HEK293 (cell line): ENCODE results near the gene INTS14.

Experiments
- BCL6B ChIP-seq: fragments of 450-650 bp; formaldehyde crosslinking; IDR thresholded peaks from 2 replicates; pipeline ENCODE4 v1.5.1; 2017; ENCODE audit warnings: missing biosample characterization, missing genetic modification characterization
- KLF7 ChIP-seq: fragments of 450-650 bp; formaldehyde crosslinking; IDR thresholded peaks from 2 replicates; pipeline ENCODE4 v1.5.1; 2016; ENCODE audit warnings: missing biosample characterization, missing genetic modification characterization, borderline replicate concordance
- MZF1 ChIP-seq: fragments of 450-650 bp; formaldehyde crosslinking; IDR thresholded peaks from 2 replicates; pipeline ENCODE4 v1.5.1; 2017; ENCODE audit warnings: missing biosample characterization, missing genetic modification characterization, borderline replicate concordance
- SALL2 ChIP-seq: fragments of 450-650 bp; formaldehyde crosslinking; IDR thresholded peaks from 2 replicates; pipeline ENCODE4 v1.5.0; 2017; ENCODE audit warnings: missing biosample characterization, mild to moderate bottlenecking, missing genetic modification characterization, borderline replicate concordance
- SP3 ChIP-seq: fragments of 450-650 bp; formaldehyde crosslinking; IDR thresholded peaks from 2 replicates; pipeline ENCODE4 v1.5.1; 2016; ENCODE audit warnings: missing biosample characterization, missing genetic modification characterization
- ZBTB1 ChIP-seq: fragments of 450-650 bp; formaldehyde crosslinking; IDR thresholded peaks from 2 replicates; pipeline ENCODE4 v1.5.1; 2016; ENCODE audit warnings: missing biosample characterization, missing genetic modification characterization
- ZBTB17 ChIP-seq: fragments of 450-650 bp; formaldehyde crosslinking; IDR thresholded peaks from 2 replicates; pipeline ENCODE4 v1.5.1; 2016; ENCODE audit warnings: missing biosample characterization, missing genetic modification characterization
- ZBTB20 ChIP-seq: fragments of 450-650 bp; formaldehyde crosslinking; IDR thresholded peaks from 2 replicates; pipeline ENCODE4 v1.5.1; 2016; ENCODE audit warnings: missing biosample characterization, missing genetic modification characterization
- ZEB2 ChIP-seq: fragments of 450-650 bp; formaldehyde crosslinking; IDR thresholded peaks from 2 replicates; pipeline ENCODE4 v1.5.1; 2016; ENCODE audit warnings: missing biosample characterization, missing genetic modification characterization
- ZFHX2 ChIP-seq: fragments of 450-650 bp; formaldehyde crosslinking; conservative IDR thresholded peaks from 2 replicates; pipeline ENCODE4 v1.5.1; 2016; ENCODE audit warnings: missing biosample characterization, missing genetic modification characterization
- ZNF146 ChIP-seq: fragments of 450-650 bp; formaldehyde crosslinking; IDR thresholded peaks from 2 replicates; pipeline ENCODE4 v1.5.1; 2016; ENCODE audit warnings: missing biosample characterization, missing genetic modification characterization
- ZNF16 ChIP-seq: fragments of 450-650 bp; formaldehyde crosslinking; IDR thresholded peaks from 2 replicates; pipeline ENCODE4 v1.5.1; 2016; ENCODE audit warnings: low read depth, missing biosample characterization, missing genetic modification characterization
- ZNF184 ChIP-seq: fragments of 450-650 bp; IDR thresholded peaks from 2 replicates; pipeline ENCODE4 v1.5.1; 2018; ENCODE audit warnings: missing biosample characterization, mild to moderate bottlenecking, missing genetic modification characterization
- ZNF2 ChIP-seq: fragments of 450-650 bp; formaldehyde crosslinking; IDR thresholded peaks from 2 replicates; pipeline ENCODE4 v1.5.1; 2016; ENCODE audit warnings: missing biosample characterization, missing genetic modification characterization
- ZNF223 ChIP-seq: fragments of 450-650 bp; formaldehyde crosslinking; IDR thresholded peaks from 2 replicates; pipeline ENCODE4 v1.5.1; 2016; ENCODE audit warnings: missing biosample characterization, missing genetic modification characterization
- ZNF335 ChIP-seq: fragments of 450-650 bp; formaldehyde crosslinking; conservative IDR thresholded peaks from 2 replicates; pipeline ENCODE4 v1.5.1; 2016; ENCODE audit warnings: missing biosample characterization, missing genetic modification characterization
- ZNF501 ChIP-seq: fragments of 450-650 bp; formaldehyde crosslinking; IDR thresholded peaks from 2 replicates; pipeline ENCODE4 v1.5.1; 2016; ENCODE audit warnings: missing biosample characterization, missing genetic modification characterization
- ZNF513 ChIP-seq: fragments of 450-650 bp; IDR thresholded peaks from 2 replicates; pipeline ENCODE4 v1.5.1; 2018; ENCODE audit warnings: missing biosample characterization, missing genetic modification characterization
- ZNF521 ChIP-seq: fragments of 450-650 bp; formaldehyde crosslinking; IDR thresholded peaks from 2 replicates; pipeline ENCODE4 v1.5.1; 2017; ENCODE audit warnings: missing biosample characterization, mild to moderate bottlenecking, missing genetic modification characterization
- ZNF548 ChIP-seq: fragments of 450-650 bp; formaldehyde crosslinking; IDR thresholded peaks from 2 replicates; pipeline ENCODE4 v1.5.1; 2016; ENCODE audit warnings: missing biosample characterization, missing genetic modification characterization
- ZNF610 ChIP-seq: fragments of 450-650 bp; formaldehyde crosslinking; IDR thresholded peaks from 2 replicates; pipeline ENCODE4 v1.5.1; 2016; ENCODE audit warnings: missing biosample characterization, missing genetic modification characterization, borderline replicate concordance
- ZNF621 ChIP-seq: fragments of 450-650 bp; formaldehyde crosslinking; IDR thresholded peaks from 2 replicates; pipeline ENCODE4 v1.5.1; 2017; ENCODE audit warnings: missing biosample characterization, missing genetic modification characterization
- ZNF624 ChIP-seq: fragments of 450-650 bp; formaldehyde crosslinking; IDR thresholded peaks from 2 replicates; pipeline ENCODE4 v1.5.1; 2017; ENCODE audit warnings: missing biosample characterization, missing genetic modification characterization
- ZNF677 ChIP-seq: fragments of 450-650 bp; IDR thresholded peaks from 2 replicates; pipeline ENCODE4 v1.5.0; 2018; ENCODE audit warnings: missing biosample characterization, mild to moderate bottlenecking, missing genetic modification characterization, moderate library complexity
- ZNF768 ChIP-seq: fragments of 450-650 bp; formaldehyde crosslinking; IDR thresholded peaks from 2 replicates; pipeline ENCODE4 v1.5.1; 2018; ENCODE audit warnings: missing biosample characterization, mild to moderate bottlenecking, missing genetic modification characterization
- ZNF776 ChIP-seq: fragments of 450-650 bp; formaldehyde crosslinking; IDR thresholded peaks from 2 replicates; pipeline ENCODE4 v1.5.0; 2017; ENCODE audit warnings: missing biosample characterization, missing genetic modification characterization, borderline replicate concordance
- ZNF830 ChIP-seq: fragments of 450-650 bp; IDR thresholded peaks from 2 replicates; pipeline ENCODE4 v1.5.0; 2018; ENCODE audit warnings: missing biosample characterization, missing genetic modification characterization, low read depth, mild to moderate bottlenecking, moderate library complexity
- ZSCAN23 ChIP-seq: fragments of 450-650 bp; formaldehyde crosslinking; IDR thresholded peaks from 2 replicates; pipeline ENCODE4 v1.5.1; 2016; ENCODE audit warnings: missing biosample characterization, missing genetic modification characterization
- ZSCAN30 ChIP-seq: fragments of 450-650 bp; IDR thresholded peaks from 2 replicates; pipeline ENCODE4 v1.5.1; 2018; ENCODE audit warnings: missing biosample characterization, mild to moderate bottlenecking, missing genetic modification characterization, moderate library complexity
- ZXDB ChIP-seq: fragments of 450-650 bp; formaldehyde crosslinking; IDR thresholded peaks from 2 replicates; pipeline ENCODE4 v1.5.1; 2016; ENCODE audit warnings: missing biosample characterization, missing genetic modification characterization
- TF ChIP-seq, protein P1 (sequence below): fragments of 450-650 bp; formaldehyde crosslinking; IDR thresholded peaks from 2 replicates; pipeline ENCODE4 v1.5.1; 2016; ENCODE audit warnings: missing biosample characterization, missing genetic modification characterization
- TF ChIP-seq, protein P2 (sequence below): fragments of 450-650 bp; formaldehyde crosslinking; IDR thresholded peaks from 2 replicates; pipeline ENCODE4 v1.5.1; 2016; ENCODE audit warnings: missing biosample characterization, missing genetic modification characterization
- TF ChIP-seq, protein P3 (sequence below): fragments of 450-650 bp; formaldehyde crosslinking; IDR thresholded peaks from 2 replicates; pipeline ENCODE4 v1.5.1; 2017; ENCODE audit warnings: missing biosample characterization, missing genetic modification characterization
- TF ChIP-seq, protein P4 (sequence below): fragments of 450-650 bp; IDR thresholded peaks from 2 replicates; pipeline ENCODE4 v1.5.1; 2018; ENCODE audit warnings: missing biosample characterization, mild to moderate bottlenecking, missing genetic modification characterization

INTS14 gene

GRCh38 chr15:65533057-65533756 is 77.7 kb downstream of the INTS14 start (continued):
- TF ChIP-seq, protein P1, sequence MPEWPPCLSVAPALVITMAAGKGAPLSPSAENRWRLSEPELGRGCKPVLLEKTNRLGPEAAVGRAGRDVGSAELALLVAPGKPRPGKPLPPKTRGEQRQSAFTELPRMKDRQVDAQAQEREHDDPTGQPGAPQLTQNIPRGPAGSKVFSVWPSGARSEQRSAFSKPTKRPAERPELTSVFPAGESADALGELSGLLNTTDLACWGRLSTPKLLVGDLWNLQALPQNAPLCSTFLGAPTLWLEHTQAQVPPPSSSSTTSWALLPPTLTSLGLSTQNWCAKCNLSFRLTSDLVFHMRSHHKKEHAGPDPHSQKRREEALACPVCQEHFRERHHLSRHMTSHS: no peak
- TF ChIP-seq ZBTB20 (peak; percentile 70; the same call in 1 of the 2 replicates), ZNF184 (tag by site-specific recombination) (no peak), BCL6B (tag by site-specific recombination) (no peak), ZXDB (peak; percentile 61), ZNF624 (no peak), ZSCAN30 (no peak), ZNF768 (tag by site-specific recombination) (no peak), SP3 (no peak), ZNF223 (tag by site-specific recombination) (no peak), ZNF610 (tag by site-specific recombination) (peak; percentile 23; the same call in 1 of the 2 replicates), ZNF513 (tag by site-specific recombination) (no peak), ZBTB17 (tag by site-specific recombination) (peak; percentile 69), ZNF830 (tag by site-specific recombination) (no peak), ZNF501 (tag by site-specific recombination) (no peak; the same call in 1 of the 2 replicates), SALL2 (tag by site-specific recombination) (no peak), ZNF335 (no peak), ZEB2 (tag by site-specific recombination) (0 out of 2 replicates have a peak, but pooled peaks have one; percentile 67), ZNF621 (no peak), MZF1 (tag by site-specific recombination) (no peak), ZNF521 (tag by site-specific recombination) (no peak), ZNF548 (tag by site-specific recombination) (no peak), ZSCAN23 (tag by site-specific recombination) (no peak; the same call in 1 of the 2 replicates), ZNF776 (tag by site-specific recombination) (no peak), ZNF146 (tag by site-specific recombination) (no peak; the same call in 1 of the 2 replicates), ZNF16 (tag by site-specific recombination) (no peak), ZNF2 (tag by site-specific recombination) (peak; percentile 86), ZNF677 (tag by site-specific recombination) (no peak), ZBTB1 (tag by site-specific recombination) (no peak), KLF7 (no peak), ZFHX2 (0 out of 2 replicates have a peak, but pooled peaks have one; percentile 12)
- TF ChIP-seq, protein P2, sequence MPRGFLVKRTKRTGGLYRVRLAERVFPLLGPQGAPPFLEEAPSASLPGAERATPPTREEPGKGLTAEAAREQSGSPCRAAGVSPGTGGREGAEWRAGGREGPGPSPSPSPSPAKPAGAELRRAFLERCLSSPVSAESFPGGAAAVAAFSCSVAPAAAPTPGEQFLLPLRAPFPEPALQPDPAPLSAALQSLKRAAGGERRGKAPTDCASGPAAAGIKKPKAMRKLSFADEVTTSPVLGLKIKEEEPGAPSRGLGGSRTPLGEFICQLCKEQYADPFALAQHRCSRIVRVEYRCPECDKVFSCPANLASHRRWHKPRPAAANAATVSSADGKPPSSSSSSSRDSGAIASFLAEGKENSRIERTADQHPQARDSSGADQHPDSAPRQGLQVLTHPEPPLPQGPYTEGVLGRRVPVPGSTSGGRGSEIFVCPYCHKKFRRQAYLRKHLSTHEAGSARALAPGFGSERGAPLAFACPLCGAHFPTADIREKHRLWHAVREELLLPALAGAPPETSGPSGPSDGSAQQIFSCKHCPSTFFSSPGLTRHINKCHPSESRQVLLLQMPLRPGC (tag by site-specific recombination): peak; percentile 36
- TF ChIP-seq, protein P3, sequence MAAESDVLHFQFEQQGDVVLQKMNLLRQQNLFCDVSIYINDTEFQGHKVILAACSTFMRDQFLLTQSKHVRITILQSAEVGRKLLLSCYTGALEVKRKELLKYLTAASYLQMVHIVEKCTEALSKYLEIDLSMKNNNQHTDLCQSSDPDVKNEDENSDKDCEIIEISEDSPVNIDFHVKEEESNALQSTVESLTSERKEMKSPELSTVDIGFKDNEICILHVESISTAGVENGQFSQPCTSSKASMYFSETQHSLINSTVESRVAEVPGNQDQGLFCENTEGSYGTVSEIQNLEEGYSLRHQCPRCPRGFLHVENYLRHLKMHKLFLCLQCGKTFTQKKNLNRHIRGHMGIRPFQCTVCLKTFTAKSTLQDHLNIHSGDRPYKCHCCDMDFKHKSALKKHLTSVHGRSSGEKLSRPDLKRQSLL (tag by site-specific recombination): no peak
- TF ChIP-seq, protein P4, sequence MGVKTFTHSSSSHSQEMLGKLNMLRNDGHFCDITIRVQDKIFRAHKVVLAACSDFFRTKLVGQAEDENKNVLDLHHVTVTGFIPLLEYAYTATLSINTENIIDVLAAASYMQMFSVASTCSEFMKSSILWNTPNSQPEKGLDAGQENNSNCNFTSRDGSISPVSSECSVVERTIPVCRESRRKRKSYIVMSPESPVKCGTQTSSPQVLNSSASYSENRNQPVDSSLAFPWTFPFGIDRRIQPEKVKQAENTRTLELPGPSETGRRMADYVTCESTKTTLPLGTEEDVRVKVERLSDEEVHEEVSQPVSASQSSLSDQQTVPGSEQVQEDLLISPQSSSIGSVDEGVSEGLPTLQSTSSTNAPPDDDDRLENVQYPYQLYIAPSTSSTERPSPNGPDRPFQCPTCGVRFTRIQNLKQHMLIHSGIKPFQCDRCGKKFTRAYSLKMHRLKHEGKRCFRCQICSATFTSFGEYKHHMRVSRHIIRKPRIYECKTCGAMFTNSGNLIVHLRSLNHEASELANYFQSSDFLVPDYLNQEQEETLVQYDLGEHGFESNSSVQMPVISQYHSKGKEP (tag by site-specific recombination): no peak
